ENCODE results near the gene KIF9.
"Not testable (repeated sequence)": the region's sequence is repeated elsewhere in the genome, so short reads cannot be mapped to it uniquely, and the experiment has no call there.

The KIF9 gene

GRCh38 chr3:47293822-47294221 lies 11.2 kb upstream of the KIF9 start:
- DNase-seq (ENCODE audit: low read depth): no peak

GRCh38 chr3:47291754-47292420 lies 9.3 kb upstream of the KIF9 start:
- not testable (repeated sequence) for DNase-seq (ENCODE audit: low read depth)

DNA sequence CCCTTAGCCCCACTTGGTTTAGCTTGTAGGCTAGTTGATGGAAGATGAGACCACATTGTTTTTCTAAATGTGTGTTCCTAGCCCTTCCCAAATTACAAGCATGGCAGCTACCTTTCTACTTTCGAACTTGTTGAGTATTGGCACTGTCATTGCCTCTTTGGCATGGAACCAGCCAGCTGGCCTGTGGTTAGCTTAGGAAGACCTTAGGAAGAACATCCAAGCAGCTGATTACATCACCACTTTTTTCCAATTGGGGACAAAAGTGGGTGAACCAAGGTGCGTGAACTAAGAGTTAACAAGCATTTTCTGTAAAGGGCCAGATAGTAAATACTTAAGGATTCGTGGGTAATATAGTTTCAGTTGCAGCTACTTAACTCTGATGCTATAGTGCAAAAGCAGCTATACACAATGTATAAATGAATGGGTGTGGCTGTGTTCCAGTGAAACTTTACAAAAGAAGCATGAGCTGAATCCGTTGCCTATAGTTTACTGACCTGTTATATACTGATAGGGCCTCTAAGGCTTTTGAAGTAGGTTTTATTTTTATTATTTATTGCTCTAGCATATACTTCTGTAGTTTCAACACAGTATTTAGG lies 8.7 kb upstream of the KIF9 start:
- DNase-seq (ENCODE audit: low read depth): no peak

GRCh38 chr3:47288966-47289910 lies 6.6 kb upstream of the KIF9 start:
- no peak for DNase-seq (ENCODE audit: low read depth)

DNA sequence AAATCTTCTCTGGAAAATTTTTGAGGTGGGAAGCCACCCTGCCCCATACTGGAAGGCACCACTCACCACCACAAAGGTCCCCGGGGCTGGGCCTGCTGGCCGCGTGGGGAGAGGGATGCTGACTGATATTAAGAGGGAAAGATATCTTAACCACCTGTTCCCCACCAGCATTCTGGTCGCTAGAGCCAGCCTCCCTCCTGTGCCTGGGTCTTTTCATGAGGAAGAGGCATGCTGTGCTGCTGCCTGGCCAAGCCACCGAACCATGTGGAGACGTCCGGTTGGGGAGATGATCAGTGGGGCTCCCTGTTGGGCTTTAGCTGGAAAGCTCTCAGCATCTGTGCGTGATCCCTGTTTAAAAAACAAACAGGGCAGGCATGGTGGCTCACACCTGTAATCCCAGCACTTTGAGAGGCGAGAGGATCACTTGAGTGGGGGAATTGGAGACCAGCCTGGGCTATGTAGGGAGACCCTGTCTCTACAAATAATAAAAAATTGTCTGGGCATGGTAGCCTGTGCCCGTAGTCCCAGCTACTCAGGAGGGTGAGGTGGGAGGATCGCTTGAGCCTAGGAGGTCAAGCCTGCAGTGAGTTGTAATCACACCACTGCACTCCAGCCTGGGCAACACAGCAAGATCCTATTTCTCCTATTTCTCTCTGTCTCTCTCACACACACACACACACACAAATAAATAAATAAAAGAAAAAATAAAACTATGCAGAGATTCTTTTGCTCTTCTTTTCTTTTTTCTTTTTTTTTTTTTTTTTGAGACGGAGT lies 1.2 kb upstream of the KIF9 start:
- no peak for DNase-seq (ENCODE audit: low read depth)

GRCh38 chr3:47283193-47283537 lies 566 bp upstream of the KIF9 start:
- DNase-seq (ENCODE audit: low read depth): no peak

DNA sequence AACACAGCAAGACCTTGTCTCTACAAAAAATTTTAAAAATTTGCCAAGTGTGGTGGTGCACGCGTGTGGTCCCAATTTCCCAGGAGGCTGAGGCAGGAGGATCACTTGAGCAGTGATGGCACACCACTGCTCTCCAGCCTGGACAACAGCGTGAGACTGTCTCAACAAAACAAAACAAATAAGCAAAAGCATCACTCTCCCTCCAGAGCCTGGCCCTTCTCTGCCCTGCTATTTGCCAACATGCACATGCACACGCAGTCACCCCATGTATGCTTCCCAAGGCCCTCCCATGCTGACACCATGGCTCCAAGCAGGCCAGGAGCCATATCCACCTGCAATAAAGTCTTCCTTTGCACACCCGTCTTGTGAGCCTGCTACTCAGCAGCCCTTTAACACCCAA lies 2.1 kb downstream of the KIF9 start:
- DNase-seq (ENCODE audit: low read depth): no peak

GRCh38 chr3:47276558-47276957 lies 6.0 kb downstream of the KIF9 start:
- DNase-seq (ENCODE audit: low read depth): no peak

GRCh38 chr3:47274652-47275051 lies 7.9 kb downstream of the KIF9 start:
- no peak for DNase-seq (ENCODE audit: low read depth)

- no peak for DNase-seq (ENCODE audit: low read depth)
Observed at GRCh38 chr3:47273564-47273963, 9.0 kb downstream of the KIF9 start.

DNA sequence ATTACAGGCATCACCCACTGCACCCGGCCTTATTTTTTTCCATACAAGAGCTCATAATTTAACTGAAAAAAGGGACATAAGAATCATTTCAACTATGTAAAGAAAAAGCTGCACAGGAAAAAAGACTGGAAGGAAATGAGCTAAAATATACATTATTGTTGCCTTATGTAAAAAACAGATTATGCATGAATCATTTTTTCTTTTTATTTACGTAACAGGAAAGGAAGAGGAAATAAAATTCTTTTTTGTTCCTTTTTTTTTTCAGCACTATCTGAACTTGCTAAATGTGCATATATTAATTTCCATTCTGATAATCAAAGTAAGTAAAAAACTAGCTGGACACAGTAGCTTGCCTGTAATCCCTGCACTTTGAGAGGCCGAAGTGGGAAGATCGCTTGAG lies 12.1 kb downstream of the KIF9 start:
- DNase-seq (ENCODE audit: low read depth): no peak

DNA sequence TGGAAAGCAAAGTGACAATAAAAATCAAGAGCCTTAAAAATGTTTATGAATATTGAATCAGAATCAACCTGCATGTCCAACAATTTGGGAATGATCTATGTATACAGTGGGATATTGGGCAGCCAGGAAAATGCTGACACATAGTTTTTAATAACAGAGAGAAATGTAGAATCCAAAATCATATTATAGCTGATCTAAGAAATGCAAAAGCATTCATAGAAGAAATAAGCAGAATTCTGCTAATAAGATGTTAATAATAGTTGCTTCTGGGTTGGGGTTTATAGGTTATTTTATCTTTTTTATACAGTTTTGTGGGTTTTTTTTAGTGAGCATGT lies 15.1 kb downstream of the KIF9 start:
- no peak for DNase-seq (ENCODE audit: low read depth)

DNA sequence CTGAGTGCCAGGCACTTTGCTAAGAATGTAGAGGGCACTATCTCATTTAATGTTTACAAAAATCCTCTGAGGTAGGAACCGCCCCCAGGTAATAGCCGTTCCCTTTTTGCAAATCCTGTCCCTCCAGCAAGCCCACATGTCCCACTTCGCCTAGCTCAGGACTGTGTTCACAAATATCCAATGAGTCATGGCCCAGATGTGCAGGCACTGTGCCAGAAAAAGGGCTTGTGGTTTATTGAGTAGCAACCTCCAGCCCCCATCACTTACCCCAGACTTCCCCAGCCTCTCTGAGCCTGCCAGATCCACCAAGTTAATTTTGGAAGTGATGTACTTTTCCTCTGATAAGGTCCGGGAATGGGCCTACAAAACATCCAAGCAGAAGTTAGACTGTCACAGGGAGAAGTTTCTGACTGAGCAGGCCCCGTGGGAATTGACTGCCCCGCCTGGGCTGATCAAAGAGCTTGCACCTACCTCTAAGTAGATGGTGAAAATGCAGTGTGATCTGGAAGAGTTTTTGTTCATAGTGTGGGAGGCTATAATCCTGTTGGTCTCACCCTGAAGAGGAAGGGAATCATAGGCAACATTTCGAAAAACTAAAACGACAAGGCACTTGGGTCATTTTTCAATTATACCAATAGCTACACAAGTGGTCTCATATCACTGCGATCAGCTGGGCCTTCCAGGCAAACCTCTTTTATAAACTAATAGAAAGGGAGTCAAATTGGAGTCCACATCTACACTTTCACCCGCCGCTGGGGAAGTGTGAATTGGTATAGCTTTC lies 15.7 kb downstream of the KIF9 start:
- DNase-seq (ENCODE audit: low read depth): peak; percentile 16

- no peak for DNase-seq (ENCODE audit: low read depth)
Observed at GRCh38 chr3:47265725-47266428, 16.7 kb downstream of the KIF9 start.

DNA sequence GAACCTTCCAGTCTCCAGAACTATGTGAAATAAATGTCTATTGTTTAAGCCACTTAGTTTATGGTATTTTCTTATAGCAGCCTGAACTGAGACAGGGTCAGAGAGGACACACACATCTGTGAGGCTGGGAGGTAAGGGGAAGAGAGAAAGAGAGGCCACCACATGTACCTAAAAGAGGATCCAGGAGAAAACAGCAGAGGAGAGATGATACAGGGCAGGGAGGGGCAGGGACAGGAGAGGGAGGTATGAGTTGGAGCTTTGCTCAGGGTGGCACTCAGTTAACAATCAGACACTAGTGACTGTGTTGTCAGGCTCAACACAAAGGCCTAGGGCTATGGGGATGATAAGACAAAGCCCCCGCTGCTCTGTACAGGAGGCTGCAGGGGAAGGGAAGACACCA lies 17.6 kb downstream of the KIF9 start:
- no peak for DNase-seq (ENCODE audit: low read depth)

GRCh38 chr3:47261301-47261700 lies 21.3 kb downstream of the KIF9 start:
- DNase-seq (ENCODE audit: low read depth): no peak

- DNase-seq (ENCODE audit: low read depth): no peak
Observed at GRCh38 chr3:47260605-47261004, 22.0 kb downstream of the KIF9 start.

DNA sequence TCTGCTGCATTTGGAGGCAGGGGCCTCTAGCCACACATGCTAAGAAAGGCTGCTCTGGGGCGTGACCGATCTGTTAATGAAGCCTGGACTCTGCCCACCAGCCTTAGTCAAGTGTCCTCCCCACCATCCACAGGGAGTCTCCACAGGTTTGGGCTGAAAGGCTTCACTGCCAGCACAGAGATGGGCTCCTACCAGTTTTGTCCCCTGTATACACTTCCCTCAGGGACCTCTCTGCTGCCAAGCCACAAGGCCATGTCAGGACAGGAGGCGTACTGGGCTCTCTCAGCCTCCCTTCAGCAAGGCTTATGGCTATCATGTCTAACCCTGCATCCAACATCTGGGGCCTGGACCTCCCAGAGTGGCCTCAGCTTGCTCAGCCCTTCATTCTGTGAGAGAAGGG lies 23.5 kb downstream of the KIF9 start:
- DNase-seq (ENCODE audit: low read depth): no peak

GRCh38 chr3:47256331-47256730 lies 26.3 kb downstream of the KIF9 start:
- not testable (repeated sequence) for DNase-seq (ENCODE audit: low read depth)

DNA sequence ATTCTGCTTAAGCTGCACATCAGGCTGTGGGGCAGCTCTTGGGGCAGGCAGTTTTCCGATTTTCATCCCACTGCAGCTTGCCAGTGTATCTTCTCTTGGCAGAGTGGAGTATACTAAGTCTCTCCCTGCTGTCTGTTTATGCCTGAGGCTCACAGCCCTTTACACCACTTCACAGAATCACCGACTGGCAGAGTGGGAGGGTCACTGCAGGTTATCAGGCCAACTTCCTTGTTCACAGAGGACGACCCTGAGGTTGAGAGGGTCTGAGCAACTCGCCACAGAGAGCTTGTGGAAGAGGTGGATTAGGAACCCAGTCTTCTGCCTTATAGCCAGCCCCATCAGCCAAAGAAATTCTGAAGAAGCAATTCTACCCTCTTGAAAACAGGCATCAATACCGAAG lies 30.9 kb downstream of the KIF9 start:
- DNase-seq (ENCODE audit: low read depth): no peak

GRCh38 chr3:47251085-47251484 lies 31.5 kb downstream of the KIF9 start:
- not testable (repeated sequence) for DNase-seq (ENCODE audit: low read depth)

Data from activated gamma-delta T cell treated with anti-CD3 and anti-CD28 coated beads, Interleukin-2, amount 50 U/mL, for 16 hours (primary cell).